ENCODE data around the gene CDKN2B. TPM values are rescaled to one million over a fixed set of nuclear protein-coding genes. Genes with fewer than 3 reads are reported as not detected.

The CDKN2B gene
- total RNA-seq, 1 donor from 2014 or later: 1.8 TPM

- Mint-ChIP-seq H3K9me3 (ENCODE audit: unreplicated experiment) (no peaks in the 10 kb centered on the region), H3K27ac (ENCODE audit: unreplicated experiment) (no peak overlapping the region), H3K4me1 (ENCODE audit: unreplicated experiment) (peaks cover 12% of the 10 kb centered on the region), H3K27me3 (ENCODE audit: unreplicated experiment) (peaks cover 4% of the 10 kb centered on the region), H3K36me3 (ENCODE audit: low read depth, unreplicated experiment) (no peaks in the 10 kb centered on the region), H3K4me3 (ENCODE audit: unreplicated experiment) (no peak overlapping the region)
- DNase-seq (ENCODE audit: low spot score): no peak
- no peak for TF ChIP-seq CTCF (IDR thresholded peaks at IDR 0.05; ENCODE audit: unreplicated experiment)
Observed at GRCh38 chr9:22047596-22047995, 38.5 kb upstream of the CDKN2B start.

- Mint-ChIP-seq H3K27ac (ENCODE audit: unreplicated experiment) (no peak overlapping the region), H3K27me3 (ENCODE audit: unreplicated experiment) (peaks cover 4% of the 10 kb centered on the region), H3K36me3 (ENCODE audit: low read depth, unreplicated experiment) (no peaks in the 10 kb centered on the region), H3K4me1 (ENCODE audit: unreplicated experiment) (peaks cover 12% of the 10 kb centered on the region), H3K4me3 (ENCODE audit: unreplicated experiment) (no peak overlapping the region), H3K9me3 (ENCODE audit: unreplicated experiment) (no peaks in the 10 kb centered on the region)
- TF ChIP-seq CTCF (IDR thresholded peaks at IDR 0.05; ENCODE audit: unreplicated experiment): no peak
- no peak for DNase-seq (ENCODE audit: low spot score)
Observed at GRCh38 chr9:22046243-22046885, 37.3 kb upstream of the CDKN2B start.

GRCh38 chr9:22045423-22045822 lies 36.3 kb upstream of the CDKN2B start:
- no peaks in the 10 kb centered on the region for H3K36me3 Mint-ChIP-seq (ENCODE audit: low read depth, unreplicated experiment)
- no peak overlapping the region for H3K27ac Mint-ChIP-seq (ENCODE audit: unreplicated experiment)
- peaks cover 3% of the 10 kb centered on the region for H3K4me1 Mint-ChIP-seq (ENCODE audit: unreplicated experiment)
- no peak for DNase-seq (ENCODE audit: low spot score)
- peaks cover 4% of the 10 kb centered on the region for H3K27me3 Mint-ChIP-seq (ENCODE audit: unreplicated experiment)
- no peaks in the 10 kb centered on the region for H3K9me3 Mint-ChIP-seq (ENCODE audit: unreplicated experiment)
- TF ChIP-seq CTCF (IDR thresholded peaks at IDR 0.05; ENCODE audit: unreplicated experiment): no peak
- H3K4me3 Mint-ChIP-seq (ENCODE audit: unreplicated experiment): no peak overlapping the region

- Mint-ChIP-seq H3K4me3 (ENCODE audit: unreplicated experiment) (no peak overlapping the region), H3K4me1 (ENCODE audit: unreplicated experiment) (no peaks in the 10 kb centered on the region), H3K27ac (ENCODE audit: unreplicated experiment) (no peak overlapping the region), H3K27me3 (ENCODE audit: unreplicated experiment) (peaks cover 4% of the 10 kb centered on the region), H3K9me3 (ENCODE audit: unreplicated experiment) (no peaks in the 10 kb centered on the region), H3K36me3 (ENCODE audit: low read depth, unreplicated experiment) (no peaks in the 10 kb centered on the region)
- TF ChIP-seq CTCF (IDR thresholded peaks at IDR 0.05; ENCODE audit: unreplicated experiment): no peak
- DNase-seq (ENCODE audit: low spot score): no peak
Observed at GRCh38 chr9:22044583-22044982, 35.5 kb upstream of the CDKN2B start.

GRCh38 chr9:22043928-22044327 lies 34.8 kb upstream of the CDKN2B start:
- H3K27ac Mint-ChIP-seq (ENCODE audit: unreplicated experiment): no peak overlapping the region
- no peaks in the 10 kb centered on the region for H3K4me1 Mint-ChIP-seq (ENCODE audit: unreplicated experiment)
- no peaks in the 10 kb centered on the region for H3K36me3 Mint-ChIP-seq (ENCODE audit: low read depth, unreplicated experiment)
- no peak for DNase-seq (ENCODE audit: low spot score)
- H3K9me3 Mint-ChIP-seq (ENCODE audit: unreplicated experiment): no peaks in the 10 kb centered on the region
- peaks cover 4% of the 10 kb centered on the region for H3K27me3 Mint-ChIP-seq (ENCODE audit: unreplicated experiment)
- no peak overlapping the region for H3K4me3 Mint-ChIP-seq (ENCODE audit: unreplicated experiment)
- no peak for TF ChIP-seq CTCF (IDR thresholded peaks at IDR 0.05; ENCODE audit: unreplicated experiment)

All from endothelial cell (in vitro differentiated cells).